Measurements from ENCODE around the gene TEX2.

DNA sequence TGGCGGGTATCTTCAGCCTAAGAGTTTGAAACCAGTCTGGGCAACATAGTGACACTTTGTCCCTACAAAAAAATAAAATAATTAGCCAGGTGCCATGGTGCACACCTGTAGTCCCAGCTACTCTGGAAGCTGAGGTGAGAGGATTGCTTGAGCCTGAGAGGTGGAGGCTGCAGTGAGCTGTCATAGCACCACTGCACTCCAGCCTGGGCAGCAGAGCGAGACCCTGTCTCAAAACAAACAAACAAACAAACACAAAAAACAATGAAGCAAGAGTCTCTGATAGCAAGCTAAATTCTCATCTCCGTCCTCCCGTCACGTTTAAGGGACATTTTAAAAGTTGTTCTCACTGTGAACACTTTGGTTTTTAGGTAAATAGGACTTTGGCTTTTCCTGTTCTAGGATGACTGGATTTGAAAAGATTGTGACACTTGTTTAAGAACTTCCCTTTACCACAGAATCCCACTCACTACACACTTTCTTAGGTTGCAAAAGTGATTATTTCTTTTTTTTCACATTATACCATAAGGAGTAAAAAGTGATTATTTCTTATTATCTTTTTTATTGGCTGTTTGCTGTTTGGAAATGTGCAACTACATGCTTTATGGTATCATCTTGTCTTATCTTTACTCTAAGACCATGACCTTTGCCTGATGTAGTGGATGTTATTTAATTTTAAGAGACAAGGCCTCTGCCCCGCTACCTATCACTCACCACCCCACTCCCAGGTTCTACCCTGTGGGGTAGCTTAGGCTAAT lies 128.7 kb downstream of the TEX2 start:
- TF ChIP-seq, protein P1, sequence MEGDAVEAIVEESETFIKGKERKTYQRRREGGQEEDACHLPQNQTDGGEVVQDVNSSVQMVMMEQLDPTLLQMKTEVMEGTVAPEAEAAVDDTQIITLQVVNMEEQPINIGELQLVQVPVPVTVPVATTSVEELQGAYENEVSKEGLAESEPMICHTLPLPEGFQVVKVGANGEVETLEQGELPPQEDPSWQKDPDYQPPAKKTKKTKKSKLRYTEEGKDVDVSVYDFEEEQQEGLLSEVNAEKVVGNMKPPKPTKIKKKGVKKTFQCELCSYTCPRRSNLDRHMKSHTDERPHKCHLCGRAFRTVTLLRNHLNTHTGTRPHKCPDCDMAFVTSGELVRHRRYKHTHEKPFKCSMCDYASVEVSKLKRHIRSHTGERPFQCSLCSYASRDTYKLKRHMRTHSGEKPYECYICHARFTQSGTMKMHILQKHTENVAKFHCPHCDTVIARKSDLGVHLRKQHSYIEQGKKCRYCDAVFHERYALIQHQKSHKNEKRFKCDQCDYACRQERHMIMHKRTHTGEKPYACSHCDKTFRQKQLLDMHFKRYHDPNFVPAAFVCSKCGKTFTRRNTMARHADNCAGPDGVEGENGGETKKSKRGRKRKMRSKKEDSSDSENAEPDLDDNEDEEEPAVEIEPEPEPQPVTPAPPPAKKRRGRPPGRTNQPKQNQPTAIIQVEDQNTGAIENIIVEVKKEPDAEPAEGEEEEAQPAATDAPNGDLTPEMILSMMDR (IDR thresholded peaks at IDR 0.05; ENCODE audit: low read length) = no peak
- no peak for TF ChIP-seq EZH2 (IDR thresholded peaks at IDR 0.05; ENCODE audit: borderline replicate concordance, low read length)

All from OCI-LY1 (cell line).